Fibroblast of gingiva (primary cell): ENCODE measurements around the gene CAPN2.
A peak's percentile ranks its signal among the peaks of the same experiment; 100 is the strongest.
"Not testable (repeated sequence)": the region's sequence is repeated elsewhere in the genome, so short reads cannot be mapped to it uniquely, and the experiment has no call there.

Experiments used
- DNase-seq: peaks from one replicate; pipeline ENCODE4 v3.0.0-alpha.2; 2011; ENCODE audit warnings: low read depth

CAPN2 gene

DNA sequence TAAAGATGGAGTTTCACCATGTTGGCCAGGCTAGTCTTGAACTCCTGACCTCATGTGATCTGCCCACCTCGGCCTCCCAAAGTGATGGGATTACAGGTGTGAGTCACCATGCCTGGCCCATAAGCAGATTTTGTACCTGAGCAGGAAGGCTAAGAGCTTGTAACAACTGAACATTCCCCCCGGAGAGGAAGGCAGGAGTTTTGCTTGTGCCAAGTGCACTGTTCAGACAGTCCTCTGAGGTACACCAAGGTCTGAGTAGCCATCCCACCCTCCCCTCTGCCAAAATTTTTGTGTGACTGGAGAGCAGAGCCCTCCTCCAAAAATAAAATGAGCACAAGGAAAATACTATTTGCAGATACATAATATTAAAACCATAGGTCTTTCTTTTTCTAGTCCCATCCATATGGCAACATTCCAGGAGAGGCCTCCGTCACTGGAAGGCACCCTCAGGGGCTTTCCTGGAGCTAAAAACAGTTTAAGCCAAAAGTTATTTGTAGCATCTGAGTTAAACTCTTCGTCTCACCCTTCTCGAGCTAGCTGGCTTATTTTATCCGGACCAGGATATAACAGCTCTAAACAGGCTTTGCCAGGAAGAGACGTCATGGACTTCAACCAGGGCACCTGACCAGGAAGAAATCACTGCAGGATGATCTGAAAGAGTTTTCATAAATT lies 27.2 kb downstream of the CAPN2 start:
- DNase-seq, result no peak

DNA sequence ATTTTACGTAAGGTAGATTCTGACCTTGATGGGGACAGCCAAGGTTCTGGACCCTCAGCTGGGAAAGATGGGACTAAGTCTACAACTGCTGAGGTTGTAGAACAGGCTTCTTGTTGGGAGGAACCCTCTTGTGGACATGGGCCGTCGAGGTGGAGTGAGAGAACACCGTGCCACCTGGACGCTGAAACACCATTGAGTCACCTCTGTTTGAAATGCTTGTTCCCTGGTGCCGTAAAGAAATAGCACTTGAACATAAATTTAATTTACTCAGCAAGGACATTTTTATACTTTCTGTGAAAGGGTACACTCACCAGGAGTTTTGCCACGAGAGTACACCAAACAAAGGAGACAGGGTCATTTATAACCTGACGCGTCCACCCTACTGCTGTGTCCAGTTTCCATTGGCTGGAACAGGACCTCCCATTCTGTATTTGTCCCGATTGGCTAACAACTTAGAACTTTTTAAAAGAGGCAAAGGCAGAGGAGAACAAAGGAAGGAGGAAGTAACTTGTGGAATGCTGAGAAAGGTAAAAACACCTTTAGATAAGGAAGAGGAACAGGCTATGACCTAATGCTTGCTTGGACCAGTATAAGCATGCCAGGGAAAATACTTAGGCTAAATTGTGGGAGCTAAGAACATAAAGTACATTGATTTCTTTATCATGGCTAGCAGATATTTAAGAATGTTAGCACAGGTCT lies 27.8 kb downstream of the CAPN2 start:
- not testable (repeated sequence) for DNase-seq

- no peak for DNase-seq
These were observed 29.5 kb downstream of the CAPN2 start for GRCh38 chr1:223741861-223742260.

DNA sequence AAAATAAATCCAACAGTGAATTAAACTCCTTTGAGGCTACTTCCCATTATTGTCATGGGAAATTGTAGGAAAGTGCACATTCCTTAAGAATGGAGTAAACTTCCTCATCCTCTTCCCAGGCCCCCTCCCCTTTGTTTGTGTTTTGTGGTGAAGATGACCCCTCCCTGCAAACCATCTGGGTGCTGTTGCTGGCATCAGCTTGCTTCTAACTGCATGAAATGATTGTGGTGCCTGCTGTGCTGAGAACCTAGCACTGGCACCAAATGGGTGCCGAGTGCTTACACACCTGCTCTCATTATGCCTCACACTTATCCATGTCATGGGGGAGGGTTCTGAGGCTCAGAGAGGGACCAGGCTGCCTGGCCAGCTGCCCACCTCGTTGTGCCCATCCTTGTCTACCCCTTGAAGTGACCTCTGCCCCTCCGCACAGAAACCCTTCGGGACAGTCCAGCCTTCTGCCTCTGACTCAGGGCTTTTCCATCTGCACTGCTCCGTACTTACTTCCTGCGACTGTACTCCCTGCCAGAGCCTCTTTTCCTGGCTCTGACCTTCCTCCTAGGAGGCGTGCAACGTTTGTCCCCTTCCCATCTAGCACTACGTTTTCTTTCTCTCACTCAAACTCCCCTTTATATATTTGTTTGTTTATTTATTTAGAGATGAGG lies 30.6 kb downstream of the CAPN2 start:
- no peak for DNase-seq

- DNase-seq, result peak; percentile 64
These were observed 33.4 kb downstream of the CAPN2 start for GRCh38 chr1:223745731-223746130.

DNA sequence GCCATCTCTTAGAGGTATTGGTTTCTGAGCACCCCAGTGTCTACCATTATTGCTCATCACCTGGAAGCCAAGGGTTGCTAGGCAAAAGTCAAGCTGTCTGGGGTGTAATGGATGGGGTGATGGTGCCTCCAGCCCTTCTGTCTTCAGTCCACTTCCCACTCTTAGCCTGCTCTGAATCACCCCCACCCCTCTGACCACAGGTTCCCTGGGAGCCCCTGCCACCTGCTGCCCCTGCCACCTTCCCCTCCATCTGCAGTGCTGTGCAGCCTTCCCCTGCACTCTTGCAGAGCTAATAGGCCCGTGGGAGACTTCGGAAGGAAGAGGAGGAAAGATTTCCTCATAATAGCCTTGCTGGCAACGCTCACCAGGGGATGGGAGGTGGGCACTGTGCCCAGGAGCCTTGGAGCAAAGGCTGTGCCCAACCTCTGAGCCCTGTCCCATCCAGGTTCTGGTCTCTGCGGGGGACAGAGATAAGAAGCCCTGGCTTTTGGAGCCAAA lies 35.5 kb downstream of the CAPN2 start:
- DNase-seq, result peak; percentile 66

DNA sequence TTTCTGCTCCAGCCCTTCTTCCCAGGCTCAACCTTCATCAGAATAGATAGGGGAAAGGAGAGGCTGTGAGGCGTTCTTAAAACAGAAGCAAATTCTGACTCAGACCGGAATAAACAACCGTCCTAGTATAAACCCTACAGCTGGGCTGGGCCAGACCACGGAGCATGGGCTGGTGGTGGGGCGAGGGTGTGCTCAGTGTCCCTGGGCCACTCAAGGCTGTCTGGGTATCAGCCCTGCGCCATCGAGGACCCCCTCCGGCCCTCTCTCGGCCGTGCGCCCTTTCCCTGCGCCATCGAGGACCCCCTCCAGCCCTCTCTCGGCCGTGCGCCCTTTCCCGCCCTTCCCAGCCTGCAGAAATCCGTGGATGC lies 36.0 kb downstream of the CAPN2 start:
- peak; percentile 51 for DNase-seq

DNA sequence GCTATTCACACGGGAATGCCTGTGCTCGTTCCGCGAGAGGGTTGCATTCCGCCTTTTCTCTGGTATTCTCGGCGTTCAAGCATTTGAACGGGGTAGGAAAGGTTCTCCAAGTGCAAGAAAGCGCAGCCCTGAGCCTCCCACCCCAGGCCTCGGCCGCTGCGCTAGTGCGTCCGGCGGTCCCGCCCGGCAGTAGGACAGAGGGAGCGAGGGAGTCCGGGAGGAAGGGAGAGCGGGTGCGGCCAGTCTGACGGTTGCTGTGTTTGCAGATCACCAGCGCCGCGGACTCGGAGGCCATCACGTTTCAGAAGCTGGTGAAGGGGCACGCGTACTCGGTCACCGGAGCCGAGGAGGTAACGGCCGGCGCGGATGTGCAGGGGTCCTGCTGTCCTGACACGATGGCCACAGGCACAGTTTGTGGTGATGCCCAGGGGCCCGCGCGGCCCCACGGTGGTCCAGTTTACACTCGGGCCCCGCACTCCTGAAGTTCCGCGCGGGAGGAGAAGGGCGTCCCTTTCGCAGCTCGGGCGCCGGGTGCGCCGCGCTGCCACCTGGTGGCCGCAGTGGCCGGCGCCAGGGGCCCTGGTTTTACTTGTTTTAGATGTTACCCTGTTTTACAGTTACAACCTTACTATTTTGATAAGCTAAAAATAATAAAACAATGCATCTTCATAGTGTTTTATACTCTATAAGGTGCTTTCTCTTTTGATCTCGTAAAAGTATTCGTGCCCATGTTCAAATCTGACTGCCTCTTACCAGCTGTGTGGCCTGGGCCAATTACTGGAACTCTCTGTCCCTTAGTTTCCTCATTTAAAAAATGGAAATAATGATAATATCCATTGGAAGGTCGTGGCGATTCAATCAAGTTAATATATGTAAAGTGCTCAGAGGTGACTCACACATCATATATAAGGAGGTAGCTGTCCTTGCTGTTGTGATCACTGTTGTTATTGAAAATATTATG lies 36.7 kb downstream of the CAPN2 start:
- DNase-seq, result peak; percentile 48

- DNase-seq, result no peak
These were observed 38.6 kb downstream of the CAPN2 start for GRCh38 chr1:223750730-223751570.

GRCh38 chr1:223751696-223752095 lies 39.4 kb downstream of the CAPN2 start:
- no peak for DNase-seq

GRCh38 chr1:223752721-223753515 lies 40.6 kb downstream of the CAPN2 start:
- no peak for DNase-seq

GRCh38 chr1:223754681-223755431 lies 42.5 kb downstream of the CAPN2 start:
- no peak for DNase-seq

DNA sequence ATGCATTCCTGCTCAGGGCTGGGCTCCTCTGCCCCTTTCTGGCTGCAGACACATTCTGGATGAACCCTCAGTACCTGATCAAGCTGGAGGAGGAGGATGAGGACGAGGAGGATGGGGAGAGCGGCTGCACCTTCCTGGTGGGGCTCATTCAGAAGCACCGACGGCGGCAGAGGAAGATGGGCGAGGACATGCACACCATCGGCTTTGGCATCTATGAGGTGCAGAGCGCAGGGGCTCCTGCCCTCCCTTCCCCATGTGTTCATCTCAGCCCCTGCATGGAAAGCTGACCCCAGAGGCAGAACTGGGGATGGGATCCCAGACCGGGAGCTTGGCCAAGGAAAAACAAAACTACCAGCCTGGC lies 43.1 kb downstream of the CAPN2 start:
- no peak for DNase-seq

- DNase-seq, result no peak
These were observed 43.8 kb downstream of the CAPN2 start for GRCh38 chr1:223755992-223756775.

DNA sequence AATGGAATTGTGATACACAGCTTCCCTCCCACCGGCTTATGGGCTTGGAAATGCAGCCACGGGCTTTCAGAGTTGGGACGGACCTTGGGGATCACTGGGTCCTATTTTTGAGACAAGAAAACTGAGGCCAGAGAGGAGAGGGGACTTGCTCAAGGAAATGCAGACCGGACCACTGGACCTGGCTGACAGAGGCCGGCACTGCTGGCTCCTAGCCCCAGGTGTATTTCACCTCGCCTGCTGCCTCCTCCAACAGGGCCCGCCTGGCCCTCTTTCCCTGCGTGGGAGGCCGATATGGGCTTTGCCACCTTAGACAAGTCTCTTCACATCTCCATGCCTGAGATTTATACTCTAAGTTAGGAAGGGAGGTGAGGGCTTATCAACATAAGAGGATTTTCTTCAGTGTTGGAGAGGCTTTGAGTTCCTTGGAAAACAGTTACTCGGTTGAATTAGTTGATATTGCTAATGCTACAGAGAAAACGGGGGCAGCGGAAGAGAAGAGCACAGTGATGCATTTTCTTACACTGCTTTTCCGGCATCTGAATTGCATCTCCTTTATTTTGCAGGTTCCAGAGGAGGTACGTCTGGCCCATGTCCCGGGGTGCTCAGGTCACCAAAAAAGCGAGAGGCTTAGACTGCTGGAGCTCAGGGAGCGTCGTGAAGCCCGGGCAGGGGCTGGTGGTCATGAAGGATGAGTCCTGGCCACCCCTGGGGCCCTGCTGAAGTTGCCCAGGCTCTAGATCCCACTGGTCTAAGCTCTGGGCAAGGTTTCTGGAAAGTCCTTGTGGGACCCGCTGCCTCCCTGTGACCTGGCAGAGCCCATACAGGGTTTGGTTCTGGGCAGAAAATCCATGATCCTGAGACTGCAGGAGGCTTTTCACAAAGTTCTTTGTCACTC lies 44.7 kb downstream of the CAPN2 start:
- DNase-seq, result no peak

DNA sequence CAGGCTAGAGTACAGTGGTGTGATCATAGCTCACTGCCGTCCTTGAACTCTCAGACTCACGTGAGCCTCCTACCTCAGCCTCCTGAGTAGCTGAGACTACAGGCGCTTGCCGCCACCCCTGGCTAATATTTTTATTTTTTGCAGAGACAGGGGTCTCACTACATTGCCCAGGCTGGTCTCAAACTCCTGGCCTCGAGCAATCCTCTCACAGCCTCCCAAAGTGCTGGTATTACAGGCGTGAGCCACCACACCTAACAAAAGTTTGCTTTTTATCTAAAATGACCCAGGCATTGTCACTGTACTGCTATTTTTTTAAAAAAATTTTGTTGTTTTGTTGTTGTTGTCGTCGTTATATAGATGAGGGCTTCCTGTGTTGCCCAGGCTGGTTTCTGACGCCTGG lies 46.4 kb downstream of the CAPN2 start:
- no peak for DNase-seq

DNA sequence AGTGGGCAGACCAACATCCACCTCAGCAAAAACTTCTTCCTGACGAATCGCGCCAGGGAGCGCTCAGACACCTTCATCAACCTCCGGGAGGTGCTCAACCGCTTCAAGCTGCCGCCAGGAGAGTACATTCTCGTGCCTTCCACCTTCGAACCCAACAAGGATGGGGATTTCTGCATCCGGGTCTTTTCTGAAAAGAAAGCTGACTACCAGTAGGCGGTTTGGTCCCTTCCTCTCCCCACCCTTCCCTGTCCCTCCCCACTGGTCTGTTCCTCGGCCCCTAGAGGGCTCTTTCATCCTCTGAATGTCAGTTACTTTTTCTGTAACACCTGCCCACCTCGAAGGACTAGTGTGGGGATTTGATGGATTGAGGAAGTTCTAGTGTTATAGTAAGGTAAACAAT lies 46.9 kb downstream of the CAPN2 start:
- no peak for DNase-seq

DNA sequence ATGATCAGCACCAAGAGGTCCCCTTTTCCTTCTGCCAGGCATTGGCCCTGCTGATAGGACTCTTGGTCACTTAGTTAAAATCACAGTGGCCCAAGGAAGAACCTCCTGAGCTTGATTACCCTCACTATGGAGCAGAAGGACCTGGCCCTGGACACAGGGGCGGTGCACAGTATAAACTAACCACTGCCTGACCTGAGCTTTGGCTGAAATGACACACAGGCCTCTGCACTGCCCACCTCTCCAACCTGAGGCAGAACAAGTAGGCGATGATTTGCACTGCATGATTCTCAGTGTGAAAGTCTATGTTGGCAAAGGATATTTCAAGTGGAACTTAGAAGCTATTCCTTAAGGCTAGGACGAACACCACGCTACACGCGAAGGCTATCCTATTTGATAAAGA lies 48.5 kb downstream of the CAPN2 start:
- DNase-seq, result no peak
